ENCODE results near the gene PKN2.

GRCh38 chr1:88685259-88685620, 1.2 kb downstream of the PKN2 start:
- no peak for TF ChIP-seq CTCF (IDR thresholded peaks at IDR 0.05; ENCODE audit: low read depth, low read length)
- TF ChIP-seq POLR2A (IDR thresholded peaks at IDR 0.05; ENCODE audit: extremely low read depth, insufficient read length) = no peak
